ENCODE measurements around the gene DZIP1L. TPM values are rescaled to one million over a fixed set of nuclear protein-coding genes. Genes with fewer than 3 reads are reported as not detected.

The DZIP1L gene
- total and polyA plus RNA-seq, 9 of the 15 experiments (the other 6 are each of a cell fraction or from before 2014, with no cell fraction given) = 0.03 to 1.5 (median 0.48) TPM; not detected in 1

DNA sequence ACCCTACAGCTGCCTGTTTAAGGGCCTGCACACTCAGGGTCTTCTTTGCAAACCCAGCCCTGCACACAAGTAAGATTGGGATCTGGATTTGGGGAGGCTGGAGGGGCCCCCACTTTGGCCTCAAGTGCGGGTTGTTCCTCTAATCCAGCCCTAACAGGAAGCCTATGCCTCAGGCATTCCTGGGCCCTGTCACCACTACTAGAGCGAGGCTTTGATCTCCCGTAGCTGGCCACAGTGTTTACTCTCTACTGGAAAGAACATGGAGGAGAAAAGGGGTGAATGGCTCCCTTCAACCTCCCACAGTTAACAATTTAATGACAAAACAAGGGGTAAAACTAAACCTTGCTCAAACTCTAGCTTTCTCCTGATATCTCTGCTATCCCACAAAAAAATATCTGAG is 48.4 kb downstream of the DZIP1L start:
- H3K79me2 ChIP-seq (ENCODE audit: control insufficient read depth, insufficient read depth, low read length) = no peaks in the 10 kb centered on the region
- no peak for DNase-seq (ENCODE audit: extremely low read depth in 1 of 4, low spot score in 3 of 4)
- H3K9ac ChIP-seq (ENCODE audit: insufficient read depth in 1 of 2, low read depth in 2 of 2, low read length in 2 of 2) = no peak overlapping the region
- H3K4me2 ChIP-seq (ENCODE audit: insufficient read depth, low read length) = no peak overlapping the region
- in situ Hi-C loops (cut with MboI) (loop anchor here (25.0 kb wide), 1 partner anchor 870 kb away; the partner anchor contains the start of genes FOXL2 and FOXL2NB), intact Hi-C loops (cut with micrococcal nuclease) (loop anchor here (5.0 to 10.0 kb wide), 5 partner anchors 208 to 878 kb away; partner anchors contain the start of genes FOXL2, FOXL2NB and NME9)
- no peak for FAIRE-seq
- no peak overlapping the region for H2AFZ ChIP-seq (ENCODE audit: low read depth, low read length)
- CTCF ChIA-PET (ENCODE audit: low intra/inter-chr PET ratio) = no interaction called here
- no peaks in the 10 kb centered on the region for H3K4me1 ChIP-seq (replicated peaks in 1 of 2; ENCODE audit: control insufficient read depth in 2 of 2, insufficient read depth in 2 of 2, low read length in 2 of 2)
- no peaks in the 10 kb centered on the region for H4K20me1 ChIP-seq (replicated peaks; ENCODE audit: control insufficient read depth, insufficient read depth, low read length)
- H3K9me1 ChIP-seq (ENCODE audit: control insufficient read depth, insufficient read depth, low read length) = no peaks in the 10 kb centered on the region
- H3K27me3 ChIP-seq (ENCODE audit: control insufficient read depth in 2 of 2, insufficient read depth in 2 of 2, low read length in 2 of 2) = peaks cover 0 to 30% of the 10 kb centered on the region in 2 experiments; a peak in 2 of 5 replicates
- no peaks in the 10 kb centered on the region for H3K9me3 ChIP-seq (replicated peaks; ENCODE audit: control insufficient read depth, insufficient read depth, low read depth, low read length)
- no peak overlapping the region for H3K4me3 ChIP-seq
- H3K36me3 ChIP-seq (ENCODE audit: control insufficient read depth, insufficient read depth, low read length) = no peaks in the 10 kb centered on the region
- BruUV-seq (replicated peaks) = no TSS peak
- TF ChIP-seq RAD51 (IDR thresholded peaks at IDR 0.05; ENCODE audit: borderline replicate concordance, low read depth) = no peak
- POLR2A ChIA-PET = interaction anchor here (0.6 kb wide), 1 partner anchor 17 kb away, joined by 3 read pairs; no protein-coding TSS in a partner anchor
- WGBS (ENCODE audit: insufficient coverage, low coverage, missing lambda C conversion rate) = 9% methylated on average over 3 of the region's 3 CpGs
- ATAC-seq = no peak
- no peak overlapping the region for H3K27ac ChIP-seq (ENCODE audit: extremely low read depth, low read depth, low read length)

DNA sequence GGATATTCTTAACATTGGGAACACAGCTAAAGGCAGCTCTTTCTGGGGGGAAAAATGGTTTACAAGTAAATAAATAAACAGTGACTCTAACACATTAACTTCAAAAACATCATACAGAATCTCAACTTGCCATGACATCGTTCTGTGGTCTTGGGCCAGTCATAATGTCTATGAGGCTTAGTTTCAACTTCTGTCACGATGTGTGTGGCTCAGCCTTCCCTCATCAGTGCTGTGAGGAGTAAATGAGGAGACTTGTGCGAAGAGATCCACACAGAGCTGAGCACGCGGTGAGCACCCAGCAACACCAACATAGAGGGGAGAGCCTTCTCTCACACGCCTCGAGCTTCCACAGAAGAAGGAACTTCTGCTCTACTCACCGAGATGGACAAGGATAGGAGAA is 49.0 kb downstream of the DZIP1L start:
- no peak overlapping the region for H3K27ac ChIP-seq (ENCODE audit: extremely low read depth, low read depth, low read length)
- H3K9ac ChIP-seq (ENCODE audit: insufficient read depth in 1 of 2, low read depth in 2 of 2, low read length in 2 of 2) = no peak overlapping the region
- no TSS peak for BruUV-seq (replicated peaks)
- TF ChIP-seq KDM1A (IDR thresholded peaks at IDR 0.05) = no peak
- no peak for TF ChIP-seq ILF3 (IDR thresholded peaks at IDR 0.05; ENCODE audit: borderline replicate concordance)
- TF ChIP-seq ZNF384 (IDR thresholded peaks at IDR 0.05; ENCODE audit: low read depth, low read length) = no peak
- TF ChIP-seq HNRNPUL1 (IDR thresholded peaks at IDR 0.05; ENCODE audit: low read length) = no peak
- no peak for TF ChIP-seq ESRRA (IDR thresholded peaks at IDR 0.05; ENCODE audit: borderline replicate concordance, low read depth)
- H3K9me3 ChIP-seq (replicated peaks; ENCODE audit: control insufficient read depth, insufficient read depth, low read depth, low read length) = no peaks in the 10 kb centered on the region
- FAIRE-seq = no peak
- CTCF ChIA-PET (ENCODE audit: low intra/inter-chr PET ratio) = no interaction called here
- H4K20me1 ChIP-seq (replicated peaks; ENCODE audit: control insufficient read depth, insufficient read depth, low read length) = no peaks in the 10 kb centered on the region
- H3K4me1 ChIP-seq (replicated peaks in 1 of 2; ENCODE audit: control insufficient read depth in 2 of 2, insufficient read depth in 2 of 2, low read length in 2 of 2) = no peaks in the 10 kb centered on the region
- no peak overlapping the region for H3K4me2 ChIP-seq (ENCODE audit: insufficient read depth, low read length)
- no peak for ATAC-seq
- H2AFZ ChIP-seq (ENCODE audit: low read depth, low read length) = no peak overlapping the region
- H3K36me3 ChIP-seq (ENCODE audit: control insufficient read depth, insufficient read depth, low read length) = no peaks in the 10 kb centered on the region
- in situ Hi-C loops (cut with MboI) (loop anchor here (25.0 kb wide), 1 partner anchor 871 kb away; the partner anchor contains the start of genes FOXL2 and FOXL2NB), intact Hi-C loops (cut with micrococcal nuclease) (loop anchor here (5.0 to 10.0 kb wide), 5 partner anchors 208 to 878 kb away; partner anchors contain the start of genes FOXL2, FOXL2NB and NME9)
- no peaks in the 10 kb centered on the region for H3K9me1 ChIP-seq (ENCODE audit: control insufficient read depth, insufficient read depth, low read length)
- H3K79me2 ChIP-seq (ENCODE audit: control insufficient read depth, insufficient read depth, low read length) = no peaks in the 10 kb centered on the region
- peaks cover 0 to 27% of the 10 kb centered on the region in 2 experiments; a peak in 2 of 5 replicates for H3K27me3 ChIP-seq (ENCODE audit: control insufficient read depth in 2 of 2, insufficient read depth in 2 of 2, low read length in 2 of 2)
- no peak for DNase-seq (ENCODE audit: extremely low read depth in 1 of 4, low spot score in 3 of 4)
- H3K4me3 ChIP-seq = no peak overlapping the region
- POLR2A ChIA-PET = no interaction called here
- 5% methylated on average over 8 of the region's 8 CpGs for WGBS (ENCODE audit: insufficient coverage, low coverage, missing lambda C conversion rate)

All from K562 (cell line).